Urinary bladder (tissue), 4 donors: Measurements from ENCODE around the gene ME3. TPM values are rescaled to one million over a fixed set of nuclear protein-coding genes. Genes with fewer than 3 reads are reported as not detected.

Source experiments
- DNase-seq: peaks from one replicate; pipeline ENCODE4 v3.0.0-alpha.2; 2015; ENCODE audit errors: extremely low spot score
- H3K27ac ChIP-seq: one replicate; pipeline ENCODE4 v1.5.1; 2013; ENCODE audit warnings: low read depth, mild to moderate bottlenecking, moderate library complexity
- H3K36me3 ChIP-seq: one replicate; pipeline ENCODE4 v1.6.1; 2013; ENCODE audit warnings: mild to moderate bottlenecking, moderate library complexity; ENCODE audit not compliant: insufficient read depth
- H3K4me1 ChIP-seq: one replicate; pipeline ENCODE4 v1.6.1; 2013; ENCODE audit warnings: mild to moderate bottlenecking, moderate library complexity; ENCODE audit not compliant: insufficient read depth
- H3K4me3 ChIP-seq: one replicate; pipeline ENCODE4 v1.5.1; 2013; ENCODE audit warnings: low read depth, low read length
- WGBS: extraction: QIAGEN DNeasy Blood & Tissue Kit; methylation state at CpG from one replicate; pipeline ENCODE4 v1.1.7; 2013; 5-methylcytosine and 5-hydroxymethylcytosine counted together
- polyA plus RNA-seq: library from polyadenylated mRNA; stranded (reverse); fragments of 200-250 nt; gene quantifications from one replicate; pipeline ENCODE4 v1.2.3, GENCODE V29; 2013
- total RNA-seq: library from RNA; depleted of rRNA; stranded (reverse); fragments of >200 nt; gene quantifications from one replicate; pipeline ENCODE4 v1.2.3, GENCODE V29; 2014
- donor health status: healthy with polysubstance abuse.
- donor health status: healthy.

ME3 gene
- total and polyA plus RNA-seq, 2 donors = 17.6 to 52.2 TPM

DNA sequence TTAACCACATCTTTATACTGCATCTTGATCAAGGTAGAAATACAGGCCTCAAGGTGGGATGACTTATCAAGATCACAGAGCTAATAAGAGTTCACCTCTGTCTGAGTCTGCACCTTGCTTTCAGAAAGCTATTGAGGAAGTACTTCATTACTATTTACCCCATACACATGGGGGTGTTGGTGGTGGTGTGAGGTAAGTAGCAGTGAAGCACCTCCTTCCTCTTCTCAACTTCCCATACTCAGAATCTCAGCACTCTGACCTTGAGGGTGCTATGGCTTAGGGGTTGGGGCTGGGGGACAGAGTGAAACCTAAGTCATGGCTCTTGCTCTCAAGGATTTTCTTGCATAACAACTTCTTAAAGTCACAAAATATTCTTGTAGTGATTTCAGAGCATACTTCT lies 56.9 kb downstream of the ME3 start:
- Histone ChIP-seq H3K4me1 (no peaks in the 10 kb centered on the region), H3K4me3 (no peak overlapping the region), H3K36me3 (no peaks in the 10 kb centered on the region), H3K27ac (no peak overlapping the region)
- no peak for DNase-seq

DNA sequence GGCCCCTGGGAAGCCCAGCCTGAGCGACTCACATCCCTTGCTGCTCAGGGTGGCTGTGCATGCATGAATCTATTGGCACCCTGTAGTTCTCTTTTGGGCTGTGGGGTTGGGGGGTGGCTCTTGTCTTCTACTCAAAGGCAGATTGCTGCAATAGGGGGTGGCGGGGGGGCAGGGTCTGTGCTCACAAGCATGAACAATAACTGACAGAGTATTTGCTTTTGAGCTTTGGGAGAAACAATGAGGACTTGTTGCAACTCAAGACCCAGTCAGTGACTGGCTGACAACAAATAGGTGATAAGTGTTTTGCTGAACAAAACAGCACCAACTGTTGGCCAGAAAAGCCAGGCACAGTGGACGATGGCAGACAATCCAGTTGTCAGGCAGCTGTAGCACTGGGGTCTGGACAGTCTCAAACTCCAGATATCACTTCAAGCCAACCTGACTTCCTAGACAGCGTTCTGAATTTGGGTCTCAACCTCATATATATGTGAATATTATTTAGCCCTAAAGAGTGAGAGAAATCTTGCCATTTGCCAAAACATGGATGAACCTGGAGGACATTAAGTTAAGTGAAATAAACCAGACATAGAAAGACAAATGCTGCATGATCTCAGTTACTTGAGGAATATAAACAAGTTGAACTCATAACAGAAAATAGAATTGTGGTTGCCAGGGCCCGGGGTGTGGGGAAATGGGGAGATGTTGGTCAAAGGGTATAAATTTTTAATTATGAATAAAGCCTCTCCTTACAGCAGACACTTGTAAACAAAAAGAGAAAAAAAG lies 61.7 kb downstream of the ME3 start:
- Histone ChIP-seq H3K27ac (no peak overlapping the region), H3K4me3 (no peak overlapping the region), H3K4me1 (no peaks in the 10 kb centered on the region), H3K36me3 (no peaks in the 10 kb centered on the region)
- 69% methylated on average over 5 of the region's 5 CpGs for WGBS
- DNase-seq = no peak

GRCh38 chr11:86608251-86608799 lies 64.1 kb downstream of the ME3 start:
- Histone ChIP-seq H3K4me3 (no peak overlapping the region), H3K4me1 (no peaks in the 10 kb centered on the region), H3K36me3 (no peaks in the 10 kb centered on the region), H3K27ac (no peak overlapping the region)
- 5% methylated on average over 7 of the region's 7 CpGs for WGBS
- DNase-seq = peak; percentile 64

DNA sequence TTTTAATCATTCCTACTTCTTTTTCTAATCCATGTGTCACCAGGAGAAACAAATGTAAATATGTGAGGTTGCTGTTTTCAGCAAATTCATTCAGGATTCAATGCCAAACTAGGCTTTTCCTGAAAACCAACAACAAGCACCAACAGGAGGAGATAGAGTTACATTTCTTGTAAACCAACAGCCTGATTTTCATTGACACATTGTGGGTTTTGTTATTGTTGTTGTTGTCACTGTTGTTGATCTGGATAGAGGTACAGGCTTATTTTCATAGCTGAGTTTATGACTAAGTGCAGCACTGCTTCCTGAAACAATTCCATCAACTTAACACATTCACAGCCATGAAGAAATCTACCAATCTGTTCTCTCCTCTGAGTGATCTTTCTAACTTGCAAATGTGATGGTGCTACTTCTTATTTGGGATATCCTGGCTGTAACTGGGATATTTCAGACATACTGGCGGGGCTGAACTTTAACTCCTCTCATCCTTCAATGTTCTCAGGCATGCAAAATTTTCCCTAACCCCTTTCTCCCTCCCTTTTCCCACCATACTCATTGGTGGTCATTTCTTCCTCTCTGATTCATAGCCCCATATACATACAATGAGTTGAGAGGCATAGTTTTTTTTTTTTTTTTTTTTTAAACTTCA lies 65.5 kb downstream of the ME3 start:
- 52% methylated on average over 1 of the region's 1 CpG for WGBS
- H3K4me1 ChIP-seq = no peaks in the 10 kb centered on the region
- DNase-seq = no peak
- H3K4me3 ChIP-seq = no peak overlapping the region
- H3K36me3 ChIP-seq = no peaks in the 10 kb centered on the region
- H3K27ac ChIP-seq = no peak overlapping the region

- no peak overlapping the region for H3K4me3 ChIP-seq
- H3K27ac ChIP-seq = no peak overlapping the region
- 79% methylated on average over 3 of the region's 3 CpGs for WGBS
- no peaks in the 10 kb centered on the region for H3K36me3 ChIP-seq
- DNase-seq = no peak
- no peaks in the 10 kb centered on the region for H3K4me1 ChIP-seq
Observed at GRCh38 chr11:86606270-86606835, 66.1 kb downstream of the ME3 start.

- no peak overlapping the region for H3K4me3 ChIP-seq
- no peaks in the 10 kb centered on the region for H3K4me1 ChIP-seq
- DNase-seq = no peak
- H3K36me3 ChIP-seq = no peaks in the 10 kb centered on the region
- WGBS = 47% methylated on average over 5 of the region's 5 CpGs
- H3K27ac ChIP-seq = no peak overlapping the region
Observed at GRCh38 chr11:86596861-86597586, 75.4 kb downstream of the ME3 start.

GRCh38 chr11:86595955-86596354 lies 76.5 kb downstream of the ME3 start:
- no peaks in the 10 kb centered on the region for H3K36me3 ChIP-seq
- H3K4me1 ChIP-seq = no peaks in the 10 kb centered on the region
- H3K27ac ChIP-seq = no peak overlapping the region
- DNase-seq = no peak
- no peak overlapping the region for H3K4me3 ChIP-seq
- 93% methylated on average over 2 of the region's 2 CpGs for WGBS

DNA sequence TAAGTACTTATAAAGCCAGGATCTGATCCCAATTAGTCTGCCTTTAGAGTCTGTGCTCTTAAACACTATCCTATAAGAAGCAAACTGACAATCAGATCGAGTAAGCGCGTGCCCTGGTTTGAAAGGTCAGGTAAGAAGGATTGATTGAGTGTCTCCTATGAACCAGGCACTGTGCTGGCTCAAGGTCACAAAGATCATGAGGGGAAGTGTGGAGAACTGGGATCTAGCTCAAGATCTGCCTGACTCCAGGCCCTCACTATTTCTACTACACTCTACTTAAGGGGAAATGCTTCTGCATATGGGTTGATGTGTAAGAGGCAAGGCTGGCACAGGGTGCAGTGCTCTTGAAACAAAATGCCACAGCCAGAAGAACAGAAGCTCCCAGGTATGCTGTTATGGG lies 77.0 kb downstream of the ME3 start:
- H3K36me3 ChIP-seq = no peaks in the 10 kb centered on the region
- DNase-seq = no peak
- no peak overlapping the region for H3K4me3 ChIP-seq
- H3K4me1 ChIP-seq = no peaks in the 10 kb centered on the region
- no peak overlapping the region for H3K27ac ChIP-seq
- 92% methylated on average over 3 of the region's 3 CpGs for WGBS

DNA sequence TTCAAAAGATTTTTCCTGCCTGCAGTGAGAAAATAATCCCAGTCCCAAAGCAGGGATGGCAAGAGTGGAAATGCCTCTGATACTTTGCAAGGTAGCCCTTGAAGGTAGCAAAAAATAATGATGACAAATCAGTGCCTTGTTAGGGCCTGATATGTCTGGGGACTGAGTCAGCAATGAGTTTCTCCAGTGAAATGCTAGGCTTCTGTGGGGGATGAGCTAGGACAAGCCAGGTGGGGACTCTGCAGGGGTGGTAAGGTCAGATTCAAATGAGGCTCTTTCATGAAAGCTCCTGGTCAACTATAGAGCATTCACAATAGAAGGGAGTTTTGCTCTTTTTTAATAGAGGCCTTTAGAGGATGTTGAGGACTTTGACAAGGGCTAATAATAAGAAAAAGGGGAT lies 77.7 kb downstream of the ME3 start:
- Histone ChIP-seq H3K27ac (no peak overlapping the region), H3K4me1 (no peaks in the 10 kb centered on the region), H3K4me3 (no peak overlapping the region), H3K36me3 (no peaks in the 10 kb centered on the region)
- no peak for DNase-seq

- H3K36me3 ChIP-seq = no peaks in the 10 kb centered on the region
- WGBS = 71% methylated on average over 4 of the region's 4 CpGs
- no peak overlapping the region for H3K4me3 ChIP-seq
- H3K4me1 ChIP-seq = no peaks in the 10 kb centered on the region
- DNase-seq = no peak
- no peak overlapping the region for H3K27ac ChIP-seq
Observed at GRCh38 chr11:86593833-86594232, 78.6 kb downstream of the ME3 start.

DNA sequence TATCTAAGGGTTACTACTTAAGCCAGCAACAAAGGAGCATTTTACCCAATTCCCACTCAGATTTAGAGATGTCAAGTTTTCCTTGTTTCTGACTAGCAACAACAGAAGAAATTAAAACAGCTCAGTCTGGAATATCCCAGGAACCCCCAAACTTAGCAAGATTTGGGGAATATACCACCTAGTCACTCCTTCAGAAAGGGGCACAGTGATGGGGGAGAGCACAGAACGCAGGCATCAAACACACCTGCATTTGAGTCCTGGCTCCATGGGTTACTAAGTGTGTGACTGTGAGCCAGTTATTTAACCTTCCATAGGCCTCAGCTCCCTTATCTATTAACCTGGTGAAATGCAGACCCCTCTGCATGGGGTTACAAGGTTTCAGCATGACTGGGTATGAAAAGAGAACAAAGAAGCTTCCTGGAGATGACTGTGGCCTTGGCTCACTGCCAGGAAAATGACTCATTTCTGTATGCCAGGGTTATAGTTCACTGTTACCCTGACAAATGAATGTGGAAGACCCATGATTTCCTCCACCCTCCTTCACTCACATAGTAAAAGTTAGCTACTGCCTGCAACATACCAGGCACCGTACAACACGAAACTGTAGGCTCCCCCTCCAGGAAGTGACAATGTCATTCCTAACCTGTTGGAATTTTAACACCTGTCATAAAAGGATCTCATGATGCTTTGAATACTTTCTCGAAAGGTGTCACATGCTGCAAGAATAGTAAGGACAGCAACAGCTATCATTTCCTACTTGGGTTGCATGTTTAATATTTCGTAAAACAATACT lies 79.6 kb downstream of the ME3 start:
- Histone ChIP-seq H3K4me3 (no peak overlapping the region), H3K4me1 (no peaks in the 10 kb centered on the region), H3K36me3 (no peaks in the 10 kb centered on the region), H3K27ac (no peak overlapping the region)
- DNase-seq = peak; percentile 69
- 77% methylated on average over 5 of the region's 5 CpGs for WGBS

DNA sequence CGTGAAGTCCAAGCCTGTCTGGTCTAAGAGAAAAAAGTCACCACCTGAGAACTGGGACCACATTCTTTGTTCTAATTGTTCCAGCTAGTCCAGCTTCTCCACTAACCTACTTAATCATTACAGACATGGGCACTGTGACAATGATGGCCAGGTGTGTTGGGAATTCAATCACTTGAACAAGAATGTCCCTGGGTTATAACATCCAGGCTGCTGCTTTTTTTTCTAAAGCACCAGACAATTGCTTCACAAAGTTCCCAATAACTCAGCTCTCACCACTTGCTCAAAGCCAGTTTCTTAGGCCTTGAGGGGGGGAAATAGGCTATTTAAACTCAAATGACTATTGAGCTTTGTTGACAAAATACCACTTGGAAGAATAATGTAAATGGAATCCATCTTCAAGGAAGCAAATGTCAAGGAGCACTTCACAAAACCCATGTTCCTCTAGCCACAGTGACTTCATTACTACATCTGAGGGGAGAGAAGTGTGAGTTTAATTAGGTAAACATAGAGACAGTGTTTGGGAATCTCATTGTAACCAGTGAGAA lies 80.3 kb downstream of the ME3 start:
- WGBS = 46% methylated on average over 1 of the region's 1 CpG
- no peaks in the 10 kb centered on the region for H3K36me3 ChIP-seq
- DNase-seq = no peak
- no peaks in the 10 kb centered on the region for H3K4me1 ChIP-seq
- no peak overlapping the region for H3K27ac ChIP-seq
- H3K4me3 ChIP-seq = no peak overlapping the region

GRCh38 chr11:86591631-86592030 lies 80.8 kb downstream of the ME3 start:
- no peak for DNase-seq
- Histone ChIP-seq H3K27ac (no peak overlapping the region), H3K4me1 (no peaks in the 10 kb centered on the region), H3K36me3 (no peaks in the 10 kb centered on the region), H3K4me3 (no peak overlapping the region)
- WGBS = 87% methylated on average over 4 of the region's 4 CpGs
